Activated CD8-positive, alpha-beta T cell treated with anti-CD3 and anti-CD28 coated beads for 36 hours (primary cell): ENCODE results near the gene PIGP. TPM values are rescaled to one million over a fixed set of nuclear protein-coding genes. Genes with fewer than 3 reads are reported as not detected.

ENCODE experiments used
- total RNA-seq, 2 experiments: library from RNA; stranded (reverse); gene quantifications; one replicate each; pipeline ENCODE4 v1.2.3, GENCODE V29; 2021

The PIGP gene
- total RNA-seq, 2 experiments from 2014 or later: 23.4 to 24.3 TPM

Other genes starting within 250 kb of the PIGP start
- 10 to 100 TPM; 12.5 to 15.5 TPM for gene HLCS, start 106.4 kb downstream of the PIGP start, total RNA-seq
- gene RIPPLY3, start 66.4 kb downstream of the PIGP start, total RNA-seq: not detected
- gene TTC3, start 183 bp upstream of the PIGP start, total RNA-seq: 10 to 100 TPM; 70.2 to 74.0 TPM
- 10 to 100 TPM; 70.9 to 73.4 TPM for gene VPS26C, start 194.3 kb upstream of the PIGP start, total RNA-seq